ENCODE data around the gene LYPLAL1.

DNA sequence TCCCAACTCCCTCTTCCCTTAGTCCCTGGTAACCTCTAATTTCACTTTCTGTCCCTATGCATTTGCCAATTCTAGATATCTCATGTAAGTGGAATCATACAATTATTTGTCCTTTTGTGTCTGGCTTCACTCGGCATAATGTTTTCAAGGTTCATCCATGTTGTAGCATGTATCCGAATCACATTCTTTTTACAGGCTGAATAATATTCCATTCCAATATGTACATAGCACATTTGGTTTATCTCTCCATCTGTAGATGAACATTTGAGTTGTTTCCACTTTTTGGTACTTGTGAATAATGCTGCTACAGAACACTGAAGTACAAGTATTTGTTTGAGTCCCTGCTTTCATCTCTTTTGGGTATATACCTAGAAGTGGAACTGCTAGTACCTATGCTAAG lies 857 bp upstream of the LYPLAL1 start:
- TF ChIP-seq CTCF (conservative IDR thresholded peaks at IDR 0.05; ENCODE audit: low read depth, low read length) (no peak), EZH2phosphoT487 (IDR thresholded peaks at IDR 0.05; ENCODE audit: borderline replicate concordance, low read length) (no peak), EZH2 (IDR thresholded peaks at IDR 0.05; ENCODE audit: low read length, unreplicated experiment) (no peak)

All from PC-3 (cell line).